MM.1S (cell line): ENCODE measurements around the gene ADCY9.

ENCODE experiments used
- DNase-seq: peaks from one replicate; pipeline ENCODE4 v3.0.0-alpha.2; 2015
- H2AFZ ChIP-seq: fragments of 300-600 bp; sonication (generic); 2 replicates; pipeline ENCODE4 v1.6.0; 2016; ENCODE audit warnings: antibody characterized with exemption, low read length
- H3F3A ChIP-seq: fragments of 300-600 bp; sonication (generic); 2 replicates; pipeline ENCODE4 v1.6.1; 2016; ENCODE audit warnings: mild to moderate bottlenecking, antibody characterized with exemption, low read length, moderate library complexity, mixed read lengths; ENCODE audit not compliant: insufficient read depth
- H3K27ac ChIP-seq: fragments of 300-600 bp; sonication (generic); 2 replicates; pipeline ENCODE4 v1.5.1; 2016; ENCODE audit warnings: mild to moderate bottlenecking, low read length
- H3K27me3 ChIP-seq: fragments of 300-600 bp; sonication (generic); replicated peaks from 2 replicates; pipeline ENCODE4 v1.6.0; 2016; ENCODE audit warnings: low read length; ENCODE audit not compliant: insufficient read depth
- H3K36me3 ChIP-seq: fragments of 300-600 bp; sonication (generic); replicated peaks from 2 replicates; pipeline ENCODE4 v1.6.1; 2016; ENCODE audit warnings: mild to moderate bottlenecking, low read length, mixed read lengths; ENCODE audit not compliant: insufficient read depth
- H3K4me1 ChIP-seq: fragments of 300-600 bp; sonication (generic); 2 replicates; pipeline ENCODE4 v1.6.1; 2016; ENCODE audit warnings: low read length, mixed read lengths
- H3K4me2 ChIP-seq: fragments of 300-600 bp; sonication (generic); 2 replicates; pipeline ENCODE4 v1.6.0; 2016; ENCODE audit warnings: low read depth, low read length
- H3K4me3 ChIP-seq: fragments of 300-600 bp; sonication (generic); 2 replicates; pipeline ENCODE4 v1.5.1; 2016; ENCODE audit warnings: low read length, mixed read lengths
- H3K79me2 ChIP-seq: fragments of 300-600 bp; sonication (generic); 2 replicates; pipeline ENCODE4 v1.6.1; 2016; ENCODE audit warnings: mixed run types, low read length, mixed read lengths
- H3K9ac ChIP-seq: fragments of 300-600 bp; sonication (generic); 2 replicates; pipeline ENCODE4 v1.6.1; 2016; ENCODE audit warnings: low read length, mixed read lengths
- H3K9me2 ChIP-seq: fragments of 300-600 bp; sonication (generic); replicated peaks from 2 replicates; pipeline ENCODE4 v1.6.1; 2016; ENCODE audit warnings: mild to moderate bottlenecking, low read length, mixed read lengths; ENCODE audit not compliant: insufficient read depth
- H3K9me3 ChIP-seq: fragments of 300-600 bp; sonication (generic); replicated peaks from 2 replicates; pipeline ENCODE4 v1.6.1; 2016; ENCODE audit warnings: mild to moderate bottlenecking, low read length, mixed read lengths; ENCODE audit not compliant: insufficient read depth
- H4K20me1 ChIP-seq: fragments of 300-600 bp; sonication (generic); 2 replicates; pipeline ENCODE4 v1.6.1; 2016; ENCODE audit warnings: mild to moderate bottlenecking, low read length, moderate library complexity, mixed read lengths; ENCODE audit not compliant: insufficient read depth
- EZH2 ChIP-seq: fragments of 300-600 bp; sonication (generic); optimal IDR thresholded peaks from 2 replicates; pipeline ENCODE3; 2017; ENCODE audit warnings: low read depth, mild to moderate bottlenecking, antibody characterized with exemption, low read length, mixed read lengths
- EZH2phosphoT487 ChIP-seq: fragments of 300-600 bp; sonication (generic); IDR thresholded peaks from 2 replicates; pipeline ENCODE4 v1.6.1; 2018; ENCODE audit warnings: antibody characterized with exemption, low read length
- TF ChIP-seq, protein P1 (sequence below): fragments of 300-600 bp; sonication (generic); IDR thresholded peaks from 2 replicates; pipeline ENCODE4 v1.5.1; 2016; ENCODE audit warnings: antibody characterized with exemption, low read length, mixed read lengths

ADCY9 gene

DNA sequence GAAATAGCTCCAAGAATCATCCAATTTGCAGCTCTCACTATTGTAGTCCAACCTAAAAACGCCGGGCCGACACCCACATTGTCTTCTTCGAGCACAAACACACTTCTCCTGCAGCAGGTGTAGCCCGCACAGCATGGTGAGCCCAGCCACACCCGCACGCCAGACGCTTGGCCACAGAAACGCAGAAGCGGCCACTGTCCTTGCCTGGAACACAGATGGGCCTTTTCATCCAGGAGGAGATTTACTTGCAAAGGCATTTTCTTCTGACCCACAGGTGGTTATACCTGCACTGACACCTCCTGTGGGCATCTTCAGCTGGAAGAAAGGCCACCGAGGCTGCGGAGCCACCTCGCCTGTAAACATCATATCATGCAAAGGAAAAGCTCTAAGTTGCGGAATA, 98.4 kb downstream of the ADCY9 start:
- Histone ChIP-seq H3K4me2 (no peak overlapping the region), H3F3A (no peaks in the 10 kb centered on the region), H3K9me3 (no peaks in the 10 kb centered on the region), H4K20me1 (no peaks in the 10 kb centered on the region), H3K9me2 (no peaks in the 10 kb centered on the region), H3K9ac (no peak overlapping the region), H3K4me3 (no peak overlapping the region), H3K27me3 (peaks cover 2% of the 10 kb centered on the region), H2AFZ (no peak overlapping the region), H3K4me1 (no peaks in the 10 kb centered on the region), H3K79me2 (no peaks in the 10 kb centered on the region), H3K36me3 (no peaks in the 10 kb centered on the region), H3K27ac (no peak overlapping the region)
- DNase-seq, result no peak
- TF ChIP-seq EZH2phosphoT487, result no peak
- TF ChIP-seq, protein P1, sequence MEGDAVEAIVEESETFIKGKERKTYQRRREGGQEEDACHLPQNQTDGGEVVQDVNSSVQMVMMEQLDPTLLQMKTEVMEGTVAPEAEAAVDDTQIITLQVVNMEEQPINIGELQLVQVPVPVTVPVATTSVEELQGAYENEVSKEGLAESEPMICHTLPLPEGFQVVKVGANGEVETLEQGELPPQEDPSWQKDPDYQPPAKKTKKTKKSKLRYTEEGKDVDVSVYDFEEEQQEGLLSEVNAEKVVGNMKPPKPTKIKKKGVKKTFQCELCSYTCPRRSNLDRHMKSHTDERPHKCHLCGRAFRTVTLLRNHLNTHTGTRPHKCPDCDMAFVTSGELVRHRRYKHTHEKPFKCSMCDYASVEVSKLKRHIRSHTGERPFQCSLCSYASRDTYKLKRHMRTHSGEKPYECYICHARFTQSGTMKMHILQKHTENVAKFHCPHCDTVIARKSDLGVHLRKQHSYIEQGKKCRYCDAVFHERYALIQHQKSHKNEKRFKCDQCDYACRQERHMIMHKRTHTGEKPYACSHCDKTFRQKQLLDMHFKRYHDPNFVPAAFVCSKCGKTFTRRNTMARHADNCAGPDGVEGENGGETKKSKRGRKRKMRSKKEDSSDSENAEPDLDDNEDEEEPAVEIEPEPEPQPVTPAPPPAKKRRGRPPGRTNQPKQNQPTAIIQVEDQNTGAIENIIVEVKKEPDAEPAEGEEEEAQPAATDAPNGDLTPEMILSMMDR, result no peak

DNA sequence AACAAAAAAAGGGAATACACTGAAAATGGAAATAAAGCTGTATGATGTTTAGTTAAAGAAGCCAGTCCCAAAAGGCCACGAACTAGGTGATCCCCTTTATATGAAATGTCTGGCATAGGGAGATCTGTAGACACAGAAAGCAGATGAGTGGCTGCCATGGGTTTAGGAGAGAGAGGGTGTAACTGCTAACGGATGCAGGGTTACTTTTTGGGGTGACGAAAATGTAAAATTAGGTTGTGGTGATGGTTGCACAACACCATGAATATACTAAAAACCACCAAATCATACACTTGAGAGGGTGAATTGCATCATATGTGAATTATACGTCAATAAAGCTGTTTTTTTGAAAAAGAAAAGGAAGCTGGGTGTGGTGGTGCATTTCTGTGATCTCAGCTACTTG, 99.6 kb downstream of the ADCY9 start:
- TF ChIP-seq EZH2, result no peak
- H3K9me2 ChIP-seq, result no peaks in the 10 kb centered on the region
- DNase-seq, result no peak
- no peaks in the 10 kb centered on the region for H4K20me1 ChIP-seq
- no peak overlapping the region for H3K4me2 ChIP-seq
- H3K27ac ChIP-seq, result no peak overlapping the region
- no peaks in the 10 kb centered on the region for H3K9me3 ChIP-seq
- H3K4me3 ChIP-seq, result no peak overlapping the region
- H3K36me3 ChIP-seq, result no peaks in the 10 kb centered on the region
- no peaks in the 10 kb centered on the region for H3K79me2 ChIP-seq
- peaks cover 13% of the 10 kb centered on the region for H3K27me3 ChIP-seq
- H3F3A ChIP-seq, result no peaks in the 10 kb centered on the region
- H3K4me1 ChIP-seq, result no peaks in the 10 kb centered on the region
- H3K9ac ChIP-seq, result no peak overlapping the region
- H2AFZ ChIP-seq, result no peak overlapping the region

DNA sequence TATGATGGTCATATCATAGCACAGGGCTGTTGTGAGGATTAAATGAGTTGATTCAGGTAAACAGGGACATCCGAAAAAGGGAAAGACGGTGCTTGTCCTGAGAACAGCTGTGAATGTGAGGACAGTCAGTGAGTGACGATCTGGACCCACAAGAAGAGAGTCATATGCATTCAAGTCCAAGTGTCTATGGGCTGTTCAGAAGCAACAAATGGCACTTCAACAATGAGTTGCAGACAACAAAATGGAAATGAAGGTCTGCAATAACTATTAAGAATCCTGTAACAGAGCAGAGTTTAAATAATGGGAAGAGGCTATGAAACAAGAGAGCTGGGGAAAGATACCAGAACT, 100.3 kb downstream of the ADCY9 start:
- TF ChIP-seq EZH2 (no peak), EZH2phosphoT487 (no peak)
- TF ChIP-seq, protein P1, result no peak
- H3K4me1 ChIP-seq, result no peaks in the 10 kb centered on the region
- H3K4me2 ChIP-seq, result no peak overlapping the region
- no peaks in the 10 kb centered on the region for H3K9me3 ChIP-seq
- no peak for DNase-seq
- H3K27me3 ChIP-seq, result peaks cover 19% of the 10 kb centered on the region
- no peaks in the 10 kb centered on the region for H3K36me3 ChIP-seq
- no peaks in the 10 kb centered on the region for H3F3A ChIP-seq
- H3K9ac ChIP-seq, result no peak overlapping the region
- no peaks in the 10 kb centered on the region for H3K79me2 ChIP-seq
- H4K20me1 ChIP-seq, result no peaks in the 10 kb centered on the region
- no peak overlapping the region for H3K27ac ChIP-seq
- no peak overlapping the region for H3K4me3 ChIP-seq
- no peaks in the 10 kb centered on the region for H3K9me2 ChIP-seq
- H2AFZ ChIP-seq, result no peak overlapping the region

DNA sequence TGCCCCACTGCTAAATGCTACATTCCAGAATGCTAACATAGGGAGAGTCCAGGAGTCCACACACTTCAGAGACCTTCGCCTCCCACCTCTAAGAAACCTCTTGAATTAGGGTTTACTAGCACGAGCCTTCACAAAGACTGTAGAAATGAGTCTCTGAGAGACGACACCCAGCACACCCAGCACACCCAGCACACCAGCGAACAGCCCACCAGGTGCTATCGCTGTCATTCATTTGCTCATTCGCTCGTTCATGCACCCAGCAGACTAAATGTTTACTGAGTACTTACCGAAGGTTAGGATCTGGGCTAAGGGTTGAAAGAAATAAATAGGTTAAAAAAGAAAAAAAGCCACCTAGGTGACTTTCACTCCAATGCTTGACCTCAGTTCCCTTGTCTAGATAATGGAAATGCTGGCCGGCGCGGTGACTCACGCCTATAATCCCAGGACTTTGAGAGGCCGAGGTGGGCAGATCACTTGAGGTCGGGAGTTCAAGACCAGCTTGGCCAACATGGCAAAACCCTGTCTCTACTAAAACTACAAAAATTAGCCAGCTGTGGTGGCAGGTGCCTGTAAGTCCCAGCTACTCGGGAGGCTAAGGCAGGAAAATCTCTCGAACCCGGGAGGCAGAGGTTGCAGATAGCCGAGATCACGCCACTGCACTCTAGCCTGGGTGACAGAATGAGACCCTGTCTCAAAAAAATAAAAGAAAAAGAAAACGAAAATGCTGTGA, 100.8 kb downstream of the ADCY9 start:
- Histone ChIP-seq H3K9ac (no peak overlapping the region), H3K4me2 (no peak overlapping the region), H3F3A (no peaks in the 10 kb centered on the region), H3K36me3 (no peaks in the 10 kb centered on the region), H3K27me3 (peaks cover 21% of the 10 kb centered on the region), H4K20me1 (no peaks in the 10 kb centered on the region), H3K9me3 (no peaks in the 10 kb centered on the region), H3K4me1 (no peaks in the 10 kb centered on the region), H3K9me2 (no peaks in the 10 kb centered on the region), H3K27ac (no peak overlapping the region), H3K4me3 (no peak overlapping the region), H3K79me2 (no peaks in the 10 kb centered on the region), H2AFZ (no peak overlapping the region)
- TF ChIP-seq EZH2, result no peak
- TF ChIP-seq, protein P1, result no peak
- no peak for TF ChIP-seq EZH2phosphoT487
- DNase-seq, result no peak
